IMR-90 (cell line): ENCODE measurements around the gene TRIM38.

Experiments
- CEBPB ChIP-seq: IDR thresholded peaks from 2 replicates; pipeline ENCODE4 v1.6.1; 2012; ENCODE audit warnings: low read depth, low read length, improper control_type of control experiment
- RAD21 ChIP-seq: IDR thresholded peaks from 2 replicates; pipeline ENCODE4 v1.6.1; 2012; ENCODE audit warnings: low read length, improper control_type of control experiment
- RFX5 ChIP-seq: IDR thresholded peaks from 2 replicates; pipeline ENCODE4 v1.8.0; 2012; ENCODE audit warnings: low read depth, mild to moderate bottlenecking, low read length, moderate library complexity
- TF ChIP-seq, protein P1 (sequence below): conservative IDR thresholded peaks from 2 replicates; pipeline ENCODE4 v1.5.1; 2012; ENCODE audit warnings: mild to moderate bottlenecking, low read depth, low read length, improper control_type of control experiment

DNA sequence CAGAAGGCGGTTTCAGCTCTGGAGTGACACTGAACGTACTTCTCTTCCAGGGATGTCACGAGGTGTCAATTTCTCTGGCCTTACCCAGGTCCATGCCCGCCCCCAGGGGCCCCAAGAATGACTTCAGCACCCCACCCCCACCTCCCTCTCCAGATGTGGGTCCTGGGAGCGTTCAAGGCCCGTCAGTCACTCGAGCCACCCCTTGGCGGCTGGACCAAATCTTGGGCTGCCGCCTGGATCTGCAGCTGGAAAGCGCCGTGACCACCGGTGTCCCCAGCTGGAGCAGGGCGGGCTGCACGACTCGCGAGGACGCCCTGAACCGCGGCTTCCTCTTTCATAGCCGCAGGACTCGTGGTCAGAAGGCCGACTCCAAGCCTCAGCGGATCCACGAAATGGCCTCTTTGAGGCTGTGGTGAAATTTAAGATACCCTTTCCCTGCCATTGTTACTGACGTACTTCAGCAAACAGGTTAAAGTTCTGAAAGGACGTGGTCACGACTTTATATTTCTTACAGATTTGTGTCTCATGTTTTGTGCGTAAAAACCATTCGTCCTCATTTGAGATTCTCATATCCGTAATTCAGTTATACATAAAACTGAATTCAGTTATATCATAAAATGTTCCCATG, 29.3 kb downstream of the TRIM38 start:
- TF ChIP-seq, protein P1, sequence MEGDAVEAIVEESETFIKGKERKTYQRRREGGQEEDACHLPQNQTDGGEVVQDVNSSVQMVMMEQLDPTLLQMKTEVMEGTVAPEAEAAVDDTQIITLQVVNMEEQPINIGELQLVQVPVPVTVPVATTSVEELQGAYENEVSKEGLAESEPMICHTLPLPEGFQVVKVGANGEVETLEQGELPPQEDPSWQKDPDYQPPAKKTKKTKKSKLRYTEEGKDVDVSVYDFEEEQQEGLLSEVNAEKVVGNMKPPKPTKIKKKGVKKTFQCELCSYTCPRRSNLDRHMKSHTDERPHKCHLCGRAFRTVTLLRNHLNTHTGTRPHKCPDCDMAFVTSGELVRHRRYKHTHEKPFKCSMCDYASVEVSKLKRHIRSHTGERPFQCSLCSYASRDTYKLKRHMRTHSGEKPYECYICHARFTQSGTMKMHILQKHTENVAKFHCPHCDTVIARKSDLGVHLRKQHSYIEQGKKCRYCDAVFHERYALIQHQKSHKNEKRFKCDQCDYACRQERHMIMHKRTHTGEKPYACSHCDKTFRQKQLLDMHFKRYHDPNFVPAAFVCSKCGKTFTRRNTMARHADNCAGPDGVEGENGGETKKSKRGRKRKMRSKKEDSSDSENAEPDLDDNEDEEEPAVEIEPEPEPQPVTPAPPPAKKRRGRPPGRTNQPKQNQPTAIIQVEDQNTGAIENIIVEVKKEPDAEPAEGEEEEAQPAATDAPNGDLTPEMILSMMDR = no peak
- no peak for TF ChIP-seq RFX5
- TF ChIP-seq RAD21 = no peak
- TF ChIP-seq CEBPB = no peak
